ENCODE data around the gene PLA2G4C. TPM values are rescaled to one million over a fixed set of nuclear protein-coding genes. Genes with fewer than 3 reads are reported as not detected.

Gene PLA2G4C
- total RNA-seq, 4 donors from 2014 or later, result 0.61 to 4.0 (median 1.3) TPM; not detected in 1

DNA sequence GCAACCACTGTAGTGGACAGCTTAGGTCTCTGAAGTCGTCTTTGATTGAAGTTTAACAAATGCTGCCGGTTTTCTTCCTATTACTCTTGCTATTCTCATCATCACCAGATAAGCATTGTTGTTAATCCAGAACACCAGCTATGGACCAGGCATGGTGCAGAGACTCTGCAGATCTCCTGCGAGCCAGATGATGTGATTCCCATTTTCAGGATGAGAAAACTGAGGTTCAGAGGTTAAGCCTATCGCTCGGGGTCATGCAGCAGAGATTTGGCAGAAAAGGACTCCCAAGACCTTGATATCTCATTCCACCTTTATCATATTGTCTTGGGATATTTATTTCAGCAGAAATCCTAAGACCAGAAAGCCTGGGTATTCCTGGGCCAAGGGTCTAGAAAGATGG lies 50.2 kb downstream of the PLA2G4C start:
- H3K27ac ChIP-seq, result no peak overlapping the region
- peaks cover 0 to 14% (median 0%) of the 10 kb centered on the region in 4 donors for H3K27me3 ChIP-seq
- no peak for DNase-seq
- no peaks in the 10 kb centered on the region for H3K36me3 ChIP-seq
- no peaks in the 10 kb centered on the region for H3K4me1 ChIP-seq
- no peak for TF ChIP-seq CTCF (IDR thresholded peaks at IDR 0.05)
- TF ChIP-seq POLR2A (IDR thresholded peaks at IDR 0.05), result no peak
- no peak overlapping the region for H3K4me3 ChIP-seq
- WGBS, 2 donors, result 91 to 97% methylated on average over 4 to 5 of the region's 5 CpGs
- intact Hi-C loops (cut with DNase I), result no loop called here
- H3K9me3 ChIP-seq, result no peaks in the 10 kb centered on the region

GRCh38 chr19:48059331-48059730 lies 51.3 kb downstream of the PLA2G4C start:
- TF ChIP-seq CTCF (IDR thresholded peaks at IDR 0.05) (no peak), POLR2A (IDR thresholded peaks at IDR 0.05) (no peak)
- Histone ChIP-seq H3K36me3 (no peaks in the 10 kb centered on the region), H3K4me1 (no peaks in the 10 kb centered on the region), H3K27ac (no peak overlapping the region), H3K4me3 (no peak overlapping the region), H3K9me3 (no peaks in the 10 kb centered on the region), H3K27me3 (peaks cover 0 to 14% (median 0%) of the 10 kb centered on the region in 4 donors)
- WGBS, 2 donors, result 85 to 93% methylated on average over 3 to 6 of the region's 6 CpGs
- no peak for DNase-seq
- intact Hi-C loops (cut with DNase I), result no loop called here

DNA sequence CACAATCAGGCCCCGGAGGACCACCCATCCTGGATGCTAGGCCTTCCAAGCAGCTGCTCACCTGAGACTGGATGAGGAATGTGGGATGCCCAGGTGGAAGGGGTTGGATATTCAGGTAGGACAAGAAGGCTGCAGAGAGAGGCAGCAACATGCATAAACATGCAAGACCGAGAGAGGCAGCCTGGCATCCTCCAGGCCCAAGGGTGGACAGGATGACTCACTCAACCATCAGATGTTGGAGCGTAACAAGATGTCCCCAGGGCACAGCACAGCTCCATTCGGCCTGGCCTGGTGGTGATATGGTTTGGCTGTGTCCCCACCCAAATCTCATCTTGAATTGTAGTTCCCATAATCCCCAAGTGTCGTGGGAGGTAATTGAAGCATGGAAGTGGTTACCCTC lies 56.8 kb downstream of the PLA2G4C start:
- H3K27ac ChIP-seq, result no peak overlapping the region
- peaks cover 0 to 11% (median 0%) of the 10 kb centered on the region in 3 donors for H3K36me3 ChIP-seq
- TF ChIP-seq POLR2A (IDR thresholded peaks at IDR 0.05), result no peak
- TF ChIP-seq CTCF (IDR thresholded peaks at IDR 0.05), result no peak
- H3K4me1 ChIP-seq, result no peaks in the 10 kb centered on the region
- intact Hi-C loops (cut with DNase I), result no loop called here
- 28 to 46% methylated on average over 3 to 5 of the region's 5 CpGs for WGBS, 2 donors
- no peak overlapping the region for H3K4me3 ChIP-seq
- no peaks in the 10 kb centered on the region for H3K27me3 ChIP-seq
- no peaks in the 10 kb centered on the region for H3K9me3 ChIP-seq
- no peak for DNase-seq

- intact Hi-C loops (cut with DNase I), result no loop called here
- no peak for TF ChIP-seq CTCF (IDR thresholded peaks at IDR 0.05)
- no peak for TF ChIP-seq POLR2A (IDR thresholded peaks at IDR 0.05)
- DNase-seq, result no peak
Measured at GRCh38 chr19:48053076-48053475, 57.5 kb downstream of the PLA2G4C start.

DNA sequence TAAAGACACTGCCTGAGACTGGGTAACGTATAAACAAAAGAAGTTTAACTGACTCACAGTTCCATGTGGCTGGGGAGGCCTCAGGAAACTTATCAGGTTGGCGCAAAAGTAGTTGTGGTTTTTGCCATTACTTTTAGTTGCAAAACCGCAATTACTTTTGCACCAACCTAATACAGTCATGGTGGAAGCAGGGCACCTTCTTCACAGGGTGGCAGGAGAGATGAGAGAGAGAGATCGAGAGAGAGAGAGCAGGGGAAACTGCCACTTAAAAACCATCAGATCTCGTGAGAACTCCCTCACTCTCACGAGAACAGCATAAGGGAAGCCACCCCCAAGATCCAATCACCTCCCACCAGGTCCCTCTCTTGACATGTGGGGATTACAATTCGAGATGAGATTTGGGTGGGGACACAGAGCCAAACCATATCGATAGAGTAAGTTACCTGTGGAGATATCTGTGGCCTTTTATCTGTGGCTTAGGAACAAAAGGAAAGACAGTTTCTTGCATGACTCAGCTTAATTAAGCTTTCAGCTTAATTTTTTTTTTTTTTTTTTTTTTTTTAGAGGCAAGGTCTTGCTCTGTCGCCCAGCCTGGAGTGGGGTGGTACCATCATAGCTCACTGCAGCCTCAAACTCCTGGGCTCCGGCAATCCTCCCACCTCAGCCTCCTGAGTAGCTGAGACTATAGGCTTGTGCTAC lies 59.1 kb downstream of the PLA2G4C start:
- no peak for DNase-seq
- intact Hi-C loops (cut with DNase I), result no loop called here
- WGBS, 2 donors, result 59 to 77% methylated on average over 9 to 10 of the region's 10 CpGs

More at GRCh38 chr19:48053076-48053475, 57.5 kb downstream of the PLA2G4C start:
- Histone ChIP-seq H3K27ac (no peak overlapping the region), H3K27me3 (no peaks in the 10 kb centered on the region), H3K36me3 (peaks cover 0 to 11% (median 0%) of the 10 kb centered on the region in 3 donors), H3K9me3 (no peaks in the 10 kb centered on the region), H3K4me1 (no peaks in the 10 kb centered on the region), H3K4me3 (no peak overlapping the region)
- 78 to 87% methylated on average over 5 of the region's 5 CpGs for WGBS, 2 donors

More for the DNA sequence above, 59.1 kb downstream of the PLA2G4C start:
- no peak overlapping the region for H3K27ac ChIP-seq
- no peaks in the 10 kb centered on the region for H3K4me1 ChIP-seq
- TF ChIP-seq POLR2A (IDR thresholded peaks at IDR 0.05) (no peak), CTCF (IDR thresholded peaks at IDR 0.05) (no peak)
- H3K36me3 ChIP-seq, result peaks cover 0 to 11% (median 0%) of the 10 kb centered on the region in 3 donors
- no peak overlapping the region for H3K4me3 ChIP-seq
- no peaks in the 10 kb centered on the region for H3K9me3 ChIP-seq
- no peaks in the 10 kb centered on the region for H3K27me3 ChIP-seq
